ENCODE results near the gene GAS2. TPM values are rescaled to one million over a fixed set of nuclear protein-coding genes. Genes with fewer than 3 reads are reported as not detected.
"Not testable (repeated sequence)": the region's sequence is repeated elsewhere in the genome, so short reads cannot be mapped to it uniquely, and the experiment has no call there.

The GAS2 gene
- total RNA-seq (2014; rRNA removed; shearing (Covaris generic)) = 0.71 and 1.2 TPM in 2 replicates

DNA sequence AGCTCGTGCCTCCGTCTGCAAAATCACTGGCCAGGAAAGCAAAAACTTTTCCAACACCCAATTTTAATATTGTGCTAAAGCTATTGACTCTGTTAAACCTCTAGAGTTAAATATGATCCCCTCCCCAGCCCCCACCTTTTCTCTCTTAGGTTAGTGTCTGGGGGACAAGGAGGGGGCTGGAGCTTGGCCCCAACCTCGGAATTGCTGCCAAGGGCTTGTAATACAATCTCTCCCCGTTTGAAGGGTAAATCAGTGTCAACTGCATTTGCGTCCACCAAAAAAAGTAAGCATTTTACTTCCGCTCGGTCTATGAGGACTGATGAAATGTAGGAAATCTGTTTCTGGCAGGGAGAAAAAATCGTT lies at the start of gene GAS2:
TSS of gene GAS2 (plus strand) at position 287 of the 363 bp plus-strand sequence. CDS start 8,259 bp downstream, outside the sequence.
- no peak for DNase-seq (ENCODE audit: low read depth)

DNA sequence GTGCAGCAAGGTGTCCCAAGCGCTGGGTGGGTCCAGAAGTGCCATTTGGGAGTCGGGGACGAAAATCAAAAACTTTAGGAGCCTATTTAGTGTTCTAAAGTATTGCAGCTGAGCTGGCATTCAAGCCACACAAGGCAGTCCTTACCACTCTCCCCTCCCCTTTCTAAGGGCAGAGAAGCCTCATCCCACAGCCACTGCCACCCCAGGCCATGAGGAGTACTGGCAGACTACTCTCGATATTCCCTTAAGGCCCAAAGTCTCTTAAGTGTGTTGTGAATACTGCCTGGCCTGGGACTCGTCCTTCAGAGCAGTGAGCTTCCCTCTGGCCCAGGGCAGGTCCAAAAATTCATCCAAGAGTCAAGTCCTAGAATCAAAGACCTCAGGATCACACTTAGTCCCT lies 48.5 kb upstream of the GAS2 start:
- no peak for DNase-seq (ENCODE audit: low read depth)

DNA sequence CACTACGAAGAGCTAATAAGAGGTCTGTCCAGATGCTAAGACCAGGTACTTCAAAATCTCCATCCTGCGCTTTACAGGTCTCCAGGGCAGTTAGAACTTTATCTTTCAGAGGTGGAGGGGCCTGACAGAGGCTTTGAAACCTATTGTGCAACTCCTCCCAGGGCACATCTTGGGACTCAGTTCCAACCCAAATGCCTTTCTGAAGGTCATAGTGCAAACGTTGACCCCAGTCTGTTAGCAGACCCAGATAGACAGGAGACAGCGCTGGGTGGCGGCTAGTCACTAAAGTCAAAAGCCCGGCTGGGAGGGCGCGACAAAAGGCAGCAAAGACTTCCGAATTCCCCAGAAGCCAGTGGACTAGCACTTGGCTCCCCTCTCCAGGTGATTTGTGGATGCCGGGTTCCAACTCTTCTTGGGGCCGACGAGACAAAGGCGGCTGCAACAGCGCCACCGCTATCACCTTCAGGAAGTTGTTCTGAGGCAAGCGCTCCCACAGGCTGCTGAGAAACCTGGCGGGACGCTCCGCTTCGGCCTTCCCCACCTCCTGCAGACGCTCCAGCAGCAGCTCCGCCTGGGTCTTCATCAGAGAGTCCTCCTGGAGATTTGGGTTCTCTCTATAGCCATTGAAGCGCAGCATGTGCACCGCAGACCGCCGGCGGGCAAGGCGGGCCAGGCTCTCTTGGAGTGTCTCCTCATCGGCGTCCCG lies 41.5 kb upstream of the GAS2 start:
- DNase-seq (ENCODE audit: low read depth) = peak; percentile 73

DNA sequence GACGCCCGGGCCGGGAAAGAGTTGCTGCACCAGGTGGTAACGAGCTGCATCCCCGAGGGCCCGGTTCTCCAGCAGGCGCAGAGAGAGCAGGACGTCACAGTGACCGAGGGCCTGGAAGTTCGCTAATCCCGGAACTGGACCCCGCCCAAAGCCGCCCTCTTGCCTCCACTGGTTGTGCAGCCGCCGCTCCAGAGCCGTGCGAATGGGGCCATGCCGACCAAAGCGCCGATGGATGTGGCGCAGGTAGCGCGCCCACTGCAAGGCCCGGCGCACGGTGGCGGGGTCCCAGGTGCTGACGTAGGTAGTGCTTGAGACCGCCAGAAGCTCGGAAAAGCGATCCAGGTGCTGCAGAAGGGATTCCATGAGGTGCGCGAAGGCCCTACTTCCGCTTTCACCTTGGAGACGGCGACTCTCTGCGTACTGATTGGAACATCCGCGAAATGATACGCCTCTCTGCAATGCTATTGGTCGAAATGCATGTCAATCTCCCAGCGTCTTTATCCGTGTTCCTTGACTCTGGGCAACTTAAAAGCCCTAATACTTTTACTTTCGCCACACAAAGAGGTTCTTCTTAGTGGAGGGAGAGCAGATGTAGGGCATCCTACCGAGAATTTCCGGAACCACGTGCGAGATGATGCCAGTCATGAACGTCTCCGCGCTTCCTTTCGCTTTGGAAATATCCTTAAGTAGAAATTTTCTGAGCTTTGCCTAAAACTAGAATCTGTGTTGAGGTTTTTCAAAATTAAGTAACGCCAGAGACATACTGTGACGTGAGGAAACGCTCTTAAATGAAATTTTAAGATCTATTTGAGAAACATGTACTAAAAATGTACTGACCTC lies 40.7 kb upstream of the GAS2 start, which contains the start of gene FANCF:
TSS of gene FANCF (minus strand) at position 376 of the 840 bp plus-strand sequence. CDS start at position 363, 13 bp downstream.
- peak; percentile 97 for DNase-seq (ENCODE audit: low read depth)

DNA sequence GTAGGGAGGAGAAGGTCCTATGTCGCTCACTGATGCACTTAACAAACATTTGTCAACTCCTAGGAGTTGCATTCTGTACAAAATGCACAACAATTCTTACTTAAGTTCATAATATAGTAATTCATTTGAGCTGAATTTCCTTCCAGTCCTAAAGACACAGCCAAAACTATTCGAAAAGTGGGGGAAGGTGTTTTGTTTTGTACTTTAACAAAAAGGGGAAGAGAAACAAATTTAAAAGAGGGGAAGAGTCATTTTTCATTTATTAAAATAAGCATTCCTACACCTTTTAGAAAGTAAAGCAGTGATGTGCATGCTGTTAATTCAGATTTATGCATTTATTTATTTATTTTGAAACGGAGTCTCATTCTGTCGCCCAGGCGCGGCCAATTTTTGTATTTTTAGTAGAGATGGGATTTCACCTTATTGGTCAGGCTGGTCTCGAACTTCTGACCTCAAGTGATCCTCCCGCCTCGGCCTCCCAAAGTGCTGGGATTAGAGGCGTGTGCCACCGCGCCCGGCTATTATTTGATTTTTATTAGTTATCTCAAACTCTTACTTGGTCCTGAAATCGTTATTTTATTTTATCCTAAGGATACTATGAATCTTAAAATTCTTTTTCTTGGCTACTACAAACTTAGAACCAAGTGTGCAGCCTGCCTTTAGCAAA lies 39.7 kb upstream of the GAS2 start:
- no peak for DNase-seq (ENCODE audit: low read depth)

DNA sequence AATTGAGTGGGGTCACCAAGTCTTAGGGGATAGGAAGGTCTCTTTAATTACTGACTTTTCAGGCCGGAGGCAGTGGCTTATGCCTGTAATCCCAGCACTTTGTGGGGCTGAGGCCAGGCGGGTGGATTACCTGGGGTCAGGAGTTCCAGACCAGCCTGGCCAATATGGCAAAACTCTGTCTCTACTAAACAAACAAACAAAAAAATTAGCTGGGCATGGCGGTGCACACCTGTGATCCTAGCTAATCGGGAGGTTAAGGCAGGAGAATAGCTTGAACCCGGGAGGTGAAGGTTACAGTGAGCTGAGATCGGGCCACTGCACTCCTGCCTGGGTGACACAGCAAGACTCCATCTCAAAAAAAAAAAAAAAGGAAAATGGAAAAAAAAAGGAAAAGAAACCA lies 39.0 kb upstream of the GAS2 start:
- DNase-seq (ENCODE audit: low read depth) = no peak

DNA sequence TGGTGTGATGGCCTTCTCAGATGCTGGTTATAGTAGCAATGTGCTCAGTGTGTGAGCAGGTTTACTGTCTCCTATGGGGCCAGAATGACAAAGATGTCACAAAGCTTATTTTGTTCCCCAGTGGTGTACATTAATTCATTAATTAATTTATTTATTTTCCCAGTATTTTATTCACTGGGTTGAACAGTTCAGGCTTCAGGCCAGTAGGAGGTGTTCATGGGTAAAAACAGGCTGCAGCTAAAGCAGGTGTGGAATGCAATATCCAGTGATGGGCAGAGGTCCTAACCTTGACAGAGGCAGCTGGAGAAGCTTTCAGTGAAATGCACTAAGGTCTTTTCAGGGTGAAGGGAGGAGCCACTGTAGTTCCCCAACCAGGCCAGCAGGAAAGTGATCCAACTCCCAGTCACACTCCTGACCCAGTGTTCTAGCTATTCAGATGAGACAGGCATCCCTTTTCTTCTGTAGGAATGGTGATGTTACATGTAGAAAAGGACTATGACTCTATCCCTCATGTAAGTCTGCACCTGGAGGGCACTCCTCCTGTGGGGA lies 33.0 kb upstream of the GAS2 start:
- no peak for DNase-seq (ENCODE audit: low read depth)

DNA sequence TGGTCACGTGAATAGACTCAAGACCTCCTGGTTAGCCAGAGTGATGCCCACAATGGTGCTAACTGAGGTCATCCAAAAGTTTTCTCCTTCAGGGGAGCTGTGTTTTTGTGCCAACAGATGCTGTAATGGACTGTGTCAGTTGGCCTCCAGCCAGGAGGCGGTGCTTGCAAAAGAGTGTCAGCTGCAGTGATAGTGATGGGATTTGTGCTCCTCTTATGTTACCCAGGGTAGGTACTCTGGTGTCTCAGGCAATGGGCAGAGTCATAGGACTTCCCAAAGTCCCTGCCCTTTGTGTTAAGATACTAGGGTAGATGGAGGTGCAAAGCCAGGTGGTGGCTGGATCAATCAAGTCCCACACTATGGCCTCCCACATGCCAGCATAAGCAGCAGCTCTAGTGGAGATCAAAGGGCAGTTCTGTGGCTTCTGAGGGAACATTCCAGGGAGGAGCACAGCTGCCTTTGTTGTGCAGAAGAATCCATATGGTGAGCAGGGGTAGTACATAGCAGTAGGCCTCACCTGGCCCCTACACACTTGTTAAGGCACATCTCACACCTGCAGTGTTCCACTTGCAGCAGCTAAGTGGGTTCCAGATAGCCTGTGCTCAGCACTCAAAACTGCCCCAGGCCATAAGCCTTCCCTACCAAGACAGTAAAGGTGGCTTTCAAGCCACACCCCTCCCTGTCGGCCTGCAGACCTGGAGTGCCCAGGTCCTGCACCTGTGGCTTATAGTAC lies 31.3 kb upstream of the GAS2 start:
- peak; percentile 52 for DNase-seq (ENCODE audit: low read depth)

DNA sequence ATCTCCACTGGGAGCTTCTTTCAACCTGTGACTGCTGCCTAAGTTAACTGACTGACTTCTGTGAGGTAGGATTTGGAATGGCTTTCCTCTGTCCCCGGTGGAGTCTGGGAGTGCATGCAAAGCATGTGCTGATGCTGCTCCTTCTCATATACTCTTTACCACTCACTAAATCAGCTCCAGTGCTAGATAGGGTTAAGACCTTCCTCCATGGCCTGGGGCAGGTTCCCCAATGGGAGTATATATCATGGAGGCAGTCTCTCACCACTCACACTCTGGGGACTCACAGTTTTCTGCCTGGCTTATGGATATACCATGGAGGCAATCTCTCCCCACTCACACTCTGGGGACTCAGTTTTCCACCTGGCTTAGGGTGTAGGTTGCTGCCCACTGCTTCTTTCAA lies 30.7 kb upstream of the GAS2 start:
- DNase-seq (ENCODE audit: low read depth) = no peak

DNA sequence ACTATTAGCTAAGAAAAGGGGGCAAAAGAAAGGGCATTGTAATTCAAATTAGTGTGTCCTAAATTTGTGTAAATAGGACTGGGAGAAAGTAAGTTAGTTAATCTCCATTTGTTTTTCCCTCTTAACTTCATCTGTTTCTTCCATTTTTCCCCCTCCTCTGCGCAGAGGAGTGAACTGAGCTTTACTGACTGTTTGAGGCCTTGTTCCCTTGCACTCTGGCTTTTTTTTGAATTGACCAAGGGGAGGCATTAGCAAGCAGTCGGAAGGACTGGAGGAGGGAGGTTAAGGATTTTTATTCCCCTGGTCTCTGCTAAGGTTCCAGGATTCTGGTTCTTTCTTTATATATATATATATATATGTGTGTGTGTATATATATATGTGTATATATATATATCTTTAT lies 25.5 kb upstream of the GAS2 start:
- no peak for DNase-seq (ENCODE audit: low read depth)

DNA sequence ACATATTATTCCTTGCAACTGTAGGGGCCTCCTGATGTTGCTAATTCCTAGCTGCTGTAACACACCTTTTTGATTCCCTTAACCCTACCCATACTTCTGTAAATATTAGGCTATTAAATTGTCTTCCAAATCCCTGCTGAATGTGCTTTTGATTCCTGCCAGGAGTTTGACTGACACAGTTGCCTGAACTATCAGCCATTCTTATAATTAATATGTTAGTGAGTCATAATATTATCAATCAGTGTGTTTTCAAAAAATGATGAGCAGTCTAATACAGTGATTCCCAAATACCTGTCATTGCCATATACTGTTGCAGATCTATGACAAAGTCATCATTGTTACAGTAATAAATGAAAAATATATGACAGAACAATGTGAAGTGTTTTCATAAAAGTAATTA lies 24.9 kb upstream of the GAS2 start:
- DNase-seq (ENCODE audit: low read depth) = no peak

DNA sequence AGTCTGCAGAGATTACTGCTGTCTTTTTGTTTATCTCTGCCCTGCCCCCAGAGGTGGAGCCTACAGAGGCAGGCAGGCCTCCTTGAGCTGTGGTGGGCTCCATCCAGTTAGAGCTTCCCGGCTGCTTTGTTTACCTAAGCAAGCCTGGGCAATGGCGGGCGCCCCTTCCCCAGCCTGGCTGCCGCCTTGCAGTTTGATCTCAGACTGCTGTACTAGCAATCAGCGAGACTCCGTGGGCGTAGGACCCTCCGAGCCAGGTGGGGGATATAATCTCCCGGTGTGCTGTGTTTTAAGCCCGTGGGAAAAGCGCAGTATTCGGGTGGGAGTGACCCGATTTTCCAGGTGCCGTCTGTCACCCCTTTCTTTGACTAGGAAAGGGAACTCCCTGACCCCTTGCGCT lies 14.1 kb upstream of the GAS2 start:
- DNase-seq (ENCODE audit: low read depth) = not testable (repeated sequence)

DNA sequence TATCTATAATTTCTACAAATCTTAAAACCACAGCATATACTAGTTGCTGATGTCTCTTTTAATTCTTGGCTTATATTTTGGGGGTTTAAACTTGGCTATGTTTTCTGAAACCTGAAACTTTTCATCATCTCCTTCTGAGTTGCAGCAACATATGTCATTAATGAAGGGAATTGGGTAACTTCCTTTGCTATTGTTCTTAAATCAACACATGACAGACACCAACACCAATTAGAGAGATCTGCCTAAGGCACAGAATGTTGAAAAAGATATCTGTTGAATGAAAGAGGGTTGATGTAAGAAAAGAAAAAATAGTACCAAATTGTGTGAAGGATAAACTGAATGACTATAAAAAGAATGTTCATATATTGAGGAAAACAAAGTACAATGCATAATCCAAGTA lies 10.3 kb upstream of the GAS2 start:
- no peak for DNase-seq (ENCODE audit: low read depth)

DNA sequence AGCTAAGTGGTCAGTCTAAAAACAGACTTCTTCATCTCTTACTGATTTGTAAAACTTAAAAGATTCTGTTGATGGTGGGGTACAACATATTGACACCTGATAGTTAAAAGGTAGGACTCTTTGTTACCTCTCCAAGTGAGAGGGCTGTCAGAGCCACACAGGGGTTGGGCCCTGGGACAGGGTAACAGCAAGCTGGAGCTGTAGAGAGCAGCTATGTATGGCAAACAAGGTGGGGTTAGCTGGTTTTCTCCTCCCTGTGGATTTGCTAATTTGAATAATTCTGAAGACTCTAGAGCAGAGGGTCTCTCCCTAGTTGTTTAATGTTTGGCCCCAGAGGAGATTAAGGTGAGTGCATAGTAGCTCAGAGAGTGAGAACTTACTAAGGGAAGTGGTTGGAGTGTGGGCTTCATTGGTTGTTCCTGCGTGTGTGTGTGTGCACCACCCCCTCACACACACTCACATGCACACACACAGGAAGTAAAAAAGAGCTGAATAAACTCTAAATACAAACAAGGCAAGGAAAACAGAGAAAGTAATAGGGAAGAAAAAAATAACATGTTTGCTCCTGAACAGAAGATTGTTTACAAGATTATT lies 9.2 kb upstream of the GAS2 start:
- no peak for DNase-seq (ENCODE audit: low read depth)

DNA sequence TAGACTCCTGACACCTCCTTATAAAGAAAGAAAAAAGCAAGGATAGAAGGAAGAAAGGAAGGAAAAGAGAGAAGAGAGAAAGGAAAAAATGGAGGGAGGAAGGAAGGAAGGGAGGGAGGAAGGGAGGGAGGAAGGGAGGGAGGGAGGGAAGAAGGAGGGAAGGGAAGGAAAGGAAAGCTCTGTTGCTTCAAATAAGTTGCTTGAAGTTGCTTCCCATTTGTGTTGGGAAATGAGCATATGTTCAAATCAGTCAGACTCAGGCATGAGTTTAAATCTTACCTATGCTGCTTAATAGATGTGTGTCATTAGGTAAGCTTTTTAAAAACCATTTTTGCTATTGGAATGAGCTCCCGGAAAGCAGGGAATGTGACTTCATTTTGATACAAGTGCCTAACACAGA lies 6.6 kb upstream of the GAS2 start:
- no peak for DNase-seq (ENCODE audit: low read depth)

DNA sequence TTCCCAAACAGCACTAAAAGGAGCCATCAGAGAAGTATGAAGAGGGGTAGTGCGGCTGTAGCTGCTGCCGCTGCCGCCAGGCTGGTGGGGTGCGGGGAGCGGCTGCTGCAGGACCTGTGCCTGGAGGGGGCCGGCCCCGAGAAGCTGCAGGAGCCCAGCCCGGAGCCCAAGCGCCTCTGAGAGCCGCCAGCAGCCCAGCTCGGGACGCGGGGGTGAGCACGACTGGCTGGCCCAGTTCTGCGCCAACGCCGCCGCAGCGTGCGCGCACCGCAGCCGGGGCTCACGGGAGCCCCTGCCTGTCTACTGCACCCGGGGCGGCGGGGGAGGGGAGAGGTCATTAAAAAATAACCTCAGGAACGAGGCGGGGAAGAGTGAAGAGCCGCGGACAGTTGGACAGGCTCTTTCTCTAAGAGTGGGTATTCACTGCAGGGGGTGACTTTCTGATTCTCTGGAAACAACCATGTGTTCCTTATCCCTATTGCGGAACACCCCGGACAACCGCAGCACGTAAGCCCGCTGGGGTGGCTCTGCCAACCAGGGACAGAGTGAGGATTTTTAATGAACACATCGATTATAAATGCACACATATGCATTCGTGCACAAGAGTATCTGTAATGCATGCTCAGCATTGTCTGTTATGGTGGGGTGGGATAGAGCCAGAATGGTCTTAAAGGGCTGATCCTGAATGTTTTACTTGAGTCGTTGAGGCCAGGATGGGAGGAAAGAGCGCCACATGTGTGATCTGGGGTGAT lies 453 bp downstream of the GAS2 start:
- peak; percentile 61 for DNase-seq (ENCODE audit: low read depth)

DNA sequence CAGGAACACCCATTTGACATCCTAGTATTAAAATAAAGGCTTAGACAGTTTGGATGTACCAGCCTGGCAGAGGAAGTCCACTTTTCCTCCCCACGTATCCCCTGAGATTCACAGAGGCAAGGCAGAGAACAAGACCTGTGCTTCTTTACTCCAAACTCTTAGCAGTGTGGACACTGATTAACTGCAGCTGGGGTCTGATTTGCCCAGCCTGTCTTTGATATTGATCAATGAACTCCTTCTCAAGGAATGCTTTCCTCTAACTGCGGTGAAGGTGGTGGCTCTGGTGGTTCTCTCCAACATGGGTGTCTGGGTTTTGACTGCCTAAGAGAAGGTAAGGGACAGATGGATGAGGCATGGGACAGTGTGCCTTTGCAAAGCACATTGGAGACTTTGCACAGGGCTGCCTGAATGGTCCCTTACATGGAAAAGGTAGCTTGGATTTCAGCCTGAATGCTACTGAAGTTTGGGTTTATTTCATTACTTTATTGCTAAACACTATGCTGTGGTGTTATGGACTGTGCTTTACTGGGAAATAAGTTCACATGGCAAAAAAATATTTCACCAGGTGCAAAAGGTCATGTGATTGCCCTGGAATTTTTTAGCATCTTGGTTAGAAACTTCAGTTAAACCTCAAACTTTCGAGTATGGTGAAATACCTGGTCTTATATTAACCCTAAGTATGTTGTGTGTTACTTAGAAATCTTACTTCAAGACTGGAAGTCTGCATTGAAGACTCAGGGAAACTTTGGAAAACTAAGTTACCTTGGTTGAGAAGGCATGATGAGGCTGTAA lies 1.8 kb downstream of the GAS2 start:
- no peak for DNase-seq (ENCODE audit: low read depth)

DNA sequence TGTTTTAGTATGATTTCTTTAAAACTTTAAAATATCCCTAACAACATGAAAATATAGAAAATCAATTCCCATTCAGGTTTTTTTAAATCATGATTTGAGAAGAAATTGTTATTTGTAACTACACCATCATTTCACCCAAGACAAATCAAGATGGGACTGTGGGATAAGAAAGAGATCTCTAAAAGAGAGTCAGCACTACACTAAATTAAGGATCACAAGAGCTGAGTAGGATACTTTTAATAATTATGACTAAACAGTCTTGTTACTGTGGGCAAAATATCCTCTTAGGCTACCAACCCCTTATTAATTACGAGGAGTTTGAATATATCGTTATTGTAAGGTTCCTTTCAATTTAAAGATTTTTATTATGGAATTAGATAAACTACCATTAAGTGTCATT lies 3.0 kb downstream of the GAS2 start:
- no peak for DNase-seq (ENCODE audit: low read depth)

DNA sequence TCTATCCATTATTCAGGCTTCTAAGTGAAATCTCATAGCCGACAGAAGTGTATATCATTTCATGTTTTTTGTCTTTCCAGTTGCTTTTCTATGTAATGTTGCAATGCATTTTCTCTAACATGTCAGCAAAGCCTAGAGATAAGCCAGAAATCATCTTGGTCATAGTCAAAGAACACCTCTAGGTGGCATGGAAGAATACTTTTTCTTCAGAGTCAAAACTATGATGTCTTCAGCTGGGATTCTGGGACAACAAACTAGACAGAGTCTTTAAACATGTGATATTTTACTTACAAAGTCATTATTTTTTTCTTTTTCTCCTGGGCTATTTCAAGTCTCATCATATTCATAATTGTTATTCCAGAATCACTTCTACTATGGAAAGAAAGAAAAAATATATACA lies 4.4 kb downstream of the GAS2 start:
- peak; percentile 6 for DNase-seq (ENCODE audit: low read depth)

DNA sequence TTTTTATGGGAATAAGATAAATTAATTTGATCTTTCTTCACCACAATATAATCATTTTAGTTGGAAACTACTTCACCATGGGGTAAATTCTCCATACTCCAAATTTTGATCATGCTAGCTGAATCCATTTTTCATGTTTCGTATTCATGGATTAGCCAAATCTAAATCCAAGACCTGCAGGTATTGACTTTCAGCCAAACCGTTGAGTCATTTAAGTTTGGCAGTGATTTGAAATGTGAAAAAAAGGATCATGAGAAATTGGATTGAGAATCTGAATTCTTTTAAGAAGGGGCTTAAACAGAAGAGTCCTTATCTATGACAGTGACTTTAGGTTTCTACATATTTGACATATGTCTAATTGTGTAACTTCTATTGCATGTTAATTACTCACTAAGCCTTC lies 5.3 kb downstream of the GAS2 start:
- no peak for DNase-seq (ENCODE audit: low read depth)
